OCI-LY7 (cell line): ENCODE results near the gene HS3ST3B1.

Experiments used
- EZH2phosphoT487 ChIP-seq: fragments of 200-600 bp; sonication (generic); IDR thresholded peaks from 2 replicates; pipeline ENCODE4 v1.6.1; 2018; ENCODE audit warnings: low read depth, borderline replicate concordance, mild to moderate bottlenecking, mixed run types, antibody characterized with exemption, low read length, moderate library complexity, mixed read lengths
- TF ChIP-seq, protein P1 (sequence below): fragments of 200-600 bp; sonication (generic); conservative IDR thresholded peaks from 2 replicates; pipeline ENCODE4 v1.5.1; 2014; ENCODE audit warnings: mild to moderate bottlenecking, antibody characterized with exemption, low read length, moderate library complexity, mixed read lengths

DNA sequence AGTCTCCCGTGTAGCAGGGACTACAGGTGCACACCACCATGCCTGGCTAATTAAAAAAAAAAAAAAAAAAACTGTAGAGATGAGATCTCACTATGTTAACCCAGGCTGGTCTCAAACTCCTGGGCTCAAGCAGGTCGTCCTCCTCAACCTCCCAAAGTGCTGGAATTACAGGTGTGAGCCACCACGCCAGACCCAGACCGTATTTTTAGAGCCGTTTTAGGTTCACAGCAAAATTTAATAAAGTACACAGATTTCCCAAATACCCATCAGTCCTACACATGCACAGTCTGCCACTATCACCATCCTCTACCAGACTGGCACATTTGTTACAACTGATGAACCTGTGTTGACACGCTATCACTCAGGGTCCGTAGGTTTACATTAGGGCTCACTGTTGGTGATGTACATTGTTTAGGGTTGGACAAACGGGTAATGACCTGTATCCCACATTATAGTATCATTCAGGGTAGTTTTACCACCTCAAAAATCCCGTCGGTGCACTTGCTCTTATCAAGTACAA is 10.4 kb downstream of the HS3ST3B1 start:
- TF ChIP-seq, protein P1, sequence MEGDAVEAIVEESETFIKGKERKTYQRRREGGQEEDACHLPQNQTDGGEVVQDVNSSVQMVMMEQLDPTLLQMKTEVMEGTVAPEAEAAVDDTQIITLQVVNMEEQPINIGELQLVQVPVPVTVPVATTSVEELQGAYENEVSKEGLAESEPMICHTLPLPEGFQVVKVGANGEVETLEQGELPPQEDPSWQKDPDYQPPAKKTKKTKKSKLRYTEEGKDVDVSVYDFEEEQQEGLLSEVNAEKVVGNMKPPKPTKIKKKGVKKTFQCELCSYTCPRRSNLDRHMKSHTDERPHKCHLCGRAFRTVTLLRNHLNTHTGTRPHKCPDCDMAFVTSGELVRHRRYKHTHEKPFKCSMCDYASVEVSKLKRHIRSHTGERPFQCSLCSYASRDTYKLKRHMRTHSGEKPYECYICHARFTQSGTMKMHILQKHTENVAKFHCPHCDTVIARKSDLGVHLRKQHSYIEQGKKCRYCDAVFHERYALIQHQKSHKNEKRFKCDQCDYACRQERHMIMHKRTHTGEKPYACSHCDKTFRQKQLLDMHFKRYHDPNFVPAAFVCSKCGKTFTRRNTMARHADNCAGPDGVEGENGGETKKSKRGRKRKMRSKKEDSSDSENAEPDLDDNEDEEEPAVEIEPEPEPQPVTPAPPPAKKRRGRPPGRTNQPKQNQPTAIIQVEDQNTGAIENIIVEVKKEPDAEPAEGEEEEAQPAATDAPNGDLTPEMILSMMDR, result no peak
- TF ChIP-seq EZH2phosphoT487, result no peak
